Activated naive CD8-positive, alpha-beta T cell treated with anti-CD3 and anti-CD28 coated beads, Interleukin-2, amount 10 ng/mL, durations not matched to agents 7 days and 5 days (primary cell): ENCODE measurements around the gene THOC7. TPM values are rescaled to one million over a fixed set of nuclear protein-coding genes. Genes with fewer than 3 reads are reported as not detected.

Source experiments
- ATAC-seq: fragments of 150-1000 bp; cut with Tn5 transposase; one replicate; pipeline ENCODE4 v1.10.0; 2021; ENCODE audit warnings: low read depth, moderate library complexity
- POLR2A ChIA-PET: fragments of 350-600 bp; sonication (Branson Sonifier 250); formaldehyde crosslinking; loops from one replicate; lab custom pipeline; 2021; ENCODE audit warnings: antibody characterized with exemption; lab: Charles Lee
- DNase-seq: peaks from one replicate; pipeline ENCODE4 v3.0.0; 2021
- H3K27ac Mint-ChIP-seq: one replicate; pipeline ENCODE4 v1.8.0; 2022; ENCODE audit warnings: mild to moderate bottlenecking, mixed read lengths
- H3K27me3 Mint-ChIP-seq: one replicate; pipeline ENCODE4 v1.8.0; 2022; ENCODE audit warnings: mild to moderate bottlenecking, moderate library complexity, mixed read lengths
- H3K36me3 Mint-ChIP-seq: one replicate; pipeline ENCODE4 v1.8.0; 2021; ENCODE audit warnings: mild to moderate bottlenecking, mixed read lengths
- H3K4me1 Mint-ChIP-seq: one replicate; pipeline ENCODE4 v1.8.0; 2021; ENCODE audit warnings: mixed read lengths
- H3K4me3 Mint-ChIP-seq: one replicate; pipeline ENCODE4 v1.8.0; 2022; ENCODE audit warnings: mild to moderate bottlenecking, moderate library complexity, mixed read lengths
- H3K9me3 Mint-ChIP-seq: one replicate; pipeline ENCODE4 v1.8.0; 2021; ENCODE audit warnings: mixed read lengths
- total RNA-seq, 2 experiments: library from RNA; stranded (reverse); gene quantifications; one replicate each; pipeline ENCODE4 v1.2.3, GENCODE V29; 2021

The THOC7 gene
- total RNA-seq, 2 experiments from 2014 or later: 70.1 to 77.4 TPM

DNA sequence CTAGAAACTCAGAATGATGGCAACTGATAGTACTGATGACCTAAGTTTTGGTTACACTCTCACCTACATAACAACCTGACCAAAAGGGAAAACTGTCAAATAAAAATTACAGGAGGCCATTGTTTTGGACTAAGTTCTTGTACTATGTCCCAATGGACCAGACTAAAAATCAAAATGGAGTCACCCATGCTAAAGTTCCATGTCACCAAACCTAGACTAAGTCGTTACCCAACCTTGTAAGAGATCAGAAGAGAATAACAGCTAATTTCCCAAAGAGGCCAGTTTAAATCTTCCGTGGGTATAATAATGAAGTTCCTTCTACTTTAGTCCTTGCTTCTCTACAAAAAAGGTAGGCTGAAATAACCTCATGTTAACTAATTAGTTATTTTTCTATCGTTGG lies 12.3 kb downstream of the THOC7 start:
- peaks cover 14% of the 10 kb centered on the region for H3K36me3 Mint-ChIP-seq
- no peak overlapping the region for H3K4me3 Mint-ChIP-seq
- no peaks in the 10 kb centered on the region for H3K9me3 Mint-ChIP-seq
- peaks cover 8% of the 10 kb centered on the region for H3K4me1 Mint-ChIP-seq
- ATAC-seq (no peak), DNase-seq (no peak)
- H3K27ac Mint-ChIP-seq: no peak overlapping the region
- H3K27me3 Mint-ChIP-seq: no peaks in the 10 kb centered on the region
- POLR2A ChIA-PET: no interaction called here

GRCh38 chr3:63849175-63849574 lies 14.4 kb downstream of the THOC7 start:
- Mint-ChIP-seq H3K27me3 (no peaks in the 10 kb centered on the region), H3K9me3 (no peaks in the 10 kb centered on the region), H3K36me3 (peaks cover 15% of the 10 kb centered on the region), H3K27ac (no peak overlapping the region), H3K4me1 (peaks cover 2% of the 10 kb centered on the region), H3K4me3 (no peak overlapping the region)
- ATAC-seq (no peak), DNase-seq (no peak)
- POLR2A ChIA-PET: no interaction called here

GRCh38 chr3:63847718-63848450 lies 15.7 kb downstream of the THOC7 start:
- Mint-ChIP-seq H3K9me3 (no peaks in the 10 kb centered on the region), H3K4me1 (peaks cover 2% of the 10 kb centered on the region), H3K4me3 (no peak overlapping the region), H3K27ac (no peak overlapping the region), H3K27me3 (no peaks in the 10 kb centered on the region), H3K36me3 (peaks cover 22% of the 10 kb centered on the region)
- ATAC-seq (no peak), DNase-seq (no peak)
- POLR2A ChIA-PET: no interaction called here

DNA sequence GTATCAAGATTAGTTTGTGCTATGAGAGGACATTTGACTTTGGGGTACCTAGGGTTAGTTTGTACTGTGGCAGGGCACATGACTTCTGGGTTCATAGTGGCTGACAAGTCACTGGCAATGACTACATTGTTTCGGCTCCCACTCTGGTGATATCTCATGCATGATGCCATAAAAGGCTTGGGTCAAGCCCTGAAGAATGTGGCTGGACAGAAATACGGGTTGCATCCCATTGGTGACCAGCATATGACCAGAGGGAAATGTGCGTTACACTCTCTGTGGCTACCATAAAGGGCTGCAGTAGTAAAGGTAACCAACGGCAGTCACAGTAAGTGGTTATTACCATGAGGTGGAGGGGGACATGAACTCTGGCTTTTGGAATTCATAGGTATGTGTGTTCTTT lies 18.4 kb downstream of the THOC7 start:
- POLR2A ChIA-PET: no interaction called here
- ATAC-seq: no peak
- no peaks in the 10 kb centered on the region for H3K9me3 Mint-ChIP-seq
- H3K36me3 Mint-ChIP-seq: peaks cover 20% of the 10 kb centered on the region
- no peak overlapping the region for H3K27ac Mint-ChIP-seq
- H3K4me1 Mint-ChIP-seq: peaks cover 4% of the 10 kb centered on the region
- no peak for DNase-seq
- no peak overlapping the region for H3K4me3 Mint-ChIP-seq
- H3K27me3 Mint-ChIP-seq: no peaks in the 10 kb centered on the region

GRCh38 chr3:63842127-63842526 lies 21.5 kb downstream of the THOC7 start:
- DNase-seq: no peak
- Mint-ChIP-seq H3K27me3 (no peaks in the 10 kb centered on the region), H3K9me3 (no peaks in the 10 kb centered on the region), H3K4me1 (peaks cover 1% of the 10 kb centered on the region), H3K27ac (no peak overlapping the region), H3K4me3 (no peak overlapping the region), H3K36me3 (peaks cover 20% of the 10 kb centered on the region)
- no peak for ATAC-seq
- POLR2A ChIA-PET: interaction anchor here (0.6 kb wide), 1 partner anchor 17 kb away, joined by 3 read pairs; no protein-coding TSS in a partner anchor

DNA sequence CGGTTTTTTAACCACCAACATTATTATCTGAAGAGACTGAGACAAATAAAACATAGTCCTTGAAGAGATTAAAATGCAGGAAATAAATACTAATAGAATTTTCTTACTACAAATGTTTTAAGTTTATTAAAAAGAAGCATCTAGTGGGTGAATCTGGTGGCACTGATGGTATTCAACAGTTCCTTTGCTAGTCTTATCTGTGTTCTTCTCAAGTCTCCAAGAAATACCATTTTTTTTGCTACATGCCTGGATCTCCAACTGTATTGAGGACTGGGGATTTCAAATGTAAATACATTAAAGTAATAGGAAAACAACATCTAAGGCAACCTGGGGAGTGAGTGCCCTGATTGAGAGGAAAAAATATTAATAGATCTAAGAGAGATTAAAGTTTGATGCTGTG lies 21.9 kb downstream of the THOC7 start:
- Mint-ChIP-seq H3K36me3 (peaks cover 20% of the 10 kb centered on the region), H3K9me3 (no peaks in the 10 kb centered on the region), H3K27ac (no peak overlapping the region), H3K4me1 (peaks cover 1% of the 10 kb centered on the region), H3K27me3 (no peaks in the 10 kb centered on the region), H3K4me3 (no peak overlapping the region)
- ATAC-seq: no peak
- POLR2A ChIA-PET: no interaction called here
- no peak for DNase-seq

- ATAC-seq: no peak
- Mint-ChIP-seq H3K27ac (no peak overlapping the region), H3K27me3 (no peaks in the 10 kb centered on the region), H3K36me3 (peaks cover 10% of the 10 kb centered on the region), H3K9me3 (no peaks in the 10 kb centered on the region), H3K4me1 (no peaks in the 10 kb centered on the region), H3K4me3 (no peak overlapping the region)
- POLR2A ChIA-PET: interaction anchor here (0.7 kb wide), 1 partner anchor 29 kb away, joined by 5 read pairs; no protein-coding TSS in a partner anchor
- no peak for DNase-seq
These were observed 31.2 kb downstream of the THOC7 start for GRCh38 chr3:63832395-63832794.

- Mint-ChIP-seq H3K4me3 (no peak overlapping the region), H3K9me3 (no peaks in the 10 kb centered on the region), H3K27ac (no peak overlapping the region), H3K4me1 (no peaks in the 10 kb centered on the region), H3K36me3 (peaks cover 10% of the 10 kb centered on the region), H3K27me3 (no peaks in the 10 kb centered on the region)
- ATAC-seq (no peak), DNase-seq (no peak)
- POLR2A ChIA-PET: no interaction called here
These were observed 33.1 kb downstream of the THOC7 start for GRCh38 chr3:63830526-63830925.

DNA sequence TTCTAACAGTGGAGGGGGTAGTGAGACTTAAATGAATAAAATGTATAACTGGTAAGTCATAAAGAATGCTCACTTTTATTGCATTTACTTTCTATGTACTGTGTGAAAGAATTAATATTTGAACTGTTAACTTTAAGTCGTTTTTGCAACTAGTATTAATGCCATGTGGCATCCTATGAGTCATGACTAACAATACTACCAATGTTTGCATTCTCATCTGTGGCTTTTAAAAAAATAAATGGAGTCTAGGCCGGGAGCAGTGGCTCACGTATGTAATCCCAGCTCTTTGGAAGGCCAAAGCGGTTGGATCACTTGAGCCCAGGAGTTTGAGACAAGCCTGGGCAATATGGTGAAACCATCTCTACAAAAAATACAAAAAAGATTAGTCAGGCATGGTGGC lies 39.3 kb downstream of the THOC7 start:
- no peak overlapping the region for H3K4me3 Mint-ChIP-seq
- H3K27me3 Mint-ChIP-seq: no peaks in the 10 kb centered on the region
- peaks cover under 1% of the 10 kb centered on the region for H3K36me3 Mint-ChIP-seq
- POLR2A ChIA-PET: no interaction called here
- H3K4me1 Mint-ChIP-seq: no peaks in the 10 kb centered on the region
- ATAC-seq: no peak
- no peak for DNase-seq
- H3K27ac Mint-ChIP-seq: no peak overlapping the region
- H3K9me3 Mint-ChIP-seq: no peaks in the 10 kb centered on the region

GRCh38 chr3:63819151-63819398 lies 44.5 kb downstream of the THOC7 start, which contains the start of gene C3orf49:
Gene C3orf49, plus strand, starts transcription at chr3:63819299. Its CDS starts 173 bp downstream, at chr3:63819472.
- peaks cover 2% of the 10 kb centered on the region for H3K4me1 Mint-ChIP-seq
- no peaks in the 10 kb centered on the region for H3K27me3 Mint-ChIP-seq
- no peak for DNase-seq
- H3K9me3 Mint-ChIP-seq: no peaks in the 10 kb centered on the region
- POLR2A ChIA-PET: no interaction called here
- no peaks in the 10 kb centered on the region for H3K36me3 Mint-ChIP-seq
- no peak for ATAC-seq
- no peak within 1 kb of the TSS for H3K4me3 Mint-ChIP-seq
- no peak within 1 kb of the TSS for H3K27ac Mint-ChIP-seq

DNA sequence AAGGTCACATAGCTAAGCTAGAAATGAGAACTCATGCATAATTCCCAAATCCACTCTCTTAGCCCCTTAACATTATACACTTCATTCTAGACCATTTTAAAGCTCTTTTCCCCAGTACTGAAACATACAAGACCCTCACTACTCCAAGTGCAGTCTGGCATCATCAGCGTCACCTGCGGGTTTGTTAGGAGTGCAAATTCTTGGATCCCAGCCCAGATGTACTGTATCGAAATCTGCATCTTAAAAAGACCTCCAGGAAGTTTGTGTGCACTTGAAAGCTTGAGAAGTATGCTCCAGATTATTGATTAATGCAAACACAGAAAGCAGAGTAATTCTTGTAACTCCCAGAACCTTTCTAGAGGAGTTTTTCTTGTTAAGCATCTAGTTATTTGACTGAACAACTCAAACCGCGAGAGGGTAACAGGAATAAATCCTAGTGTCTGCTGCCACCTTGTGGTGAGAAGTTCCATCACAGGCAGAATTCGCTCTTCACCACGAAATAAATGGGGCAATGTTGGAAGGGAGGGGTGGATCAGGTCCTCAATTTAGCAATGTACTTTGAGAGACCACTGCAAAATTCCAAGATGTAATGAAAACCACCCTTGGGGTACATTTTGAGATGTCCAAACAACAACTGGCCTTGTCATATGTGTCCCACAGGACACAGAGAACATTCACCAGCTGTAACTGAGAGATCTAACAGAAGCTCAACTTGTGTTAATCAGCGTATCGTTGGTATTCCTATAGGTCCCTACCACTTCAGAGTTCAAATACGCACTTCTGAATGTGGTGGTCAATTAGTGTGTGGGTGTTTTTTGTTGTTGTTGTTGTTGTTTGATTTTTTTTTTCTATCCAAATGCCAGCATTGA lies 45.1 kb downstream of the THOC7 start:
- H3K27me3 Mint-ChIP-seq: no peaks in the 10 kb centered on the region
- POLR2A ChIA-PET: no interaction called here
- peak; percentile 40 for DNase-seq
- no peak overlapping the region for H3K4me3 Mint-ChIP-seq
- peaks cover 2% of the 10 kb centered on the region for H3K4me1 Mint-ChIP-seq
- H3K9me3 Mint-ChIP-seq: no peaks in the 10 kb centered on the region
- ATAC-seq: peak; percentile 39
- H3K27ac Mint-ChIP-seq: no peak overlapping the region
- no peaks in the 10 kb centered on the region for H3K36me3 Mint-ChIP-seq

- H3K4me3 Mint-ChIP-seq: no peak overlapping the region
- ATAC-seq (no peak), DNase-seq (no peak)
- H3K27me3 Mint-ChIP-seq: no peaks in the 10 kb centered on the region
- POLR2A ChIA-PET: no interaction called here
- no peaks in the 10 kb centered on the region for H3K36me3 Mint-ChIP-seq
- H3K4me1 Mint-ChIP-seq: peaks cover 2% of the 10 kb centered on the region
- H3K27ac Mint-ChIP-seq: no peak overlapping the region
- no peaks in the 10 kb centered on the region for H3K9me3 Mint-ChIP-seq
These were observed 46.4 kb downstream of the THOC7 start for GRCh38 chr3:63817225-63817624.

- no peak overlapping the region for H3K4me3 Mint-ChIP-seq
- peaks cover 1% of the 10 kb centered on the region for H3K27me3 Mint-ChIP-seq
- peaks cover 2% of the 10 kb centered on the region for H3K4me1 Mint-ChIP-seq
- DNase-seq (no peak), ATAC-seq (no peak)
- no peak overlapping the region for H3K27ac Mint-ChIP-seq
- POLR2A ChIA-PET: no interaction called here
- H3K9me3 Mint-ChIP-seq: no peaks in the 10 kb centered on the region
- H3K36me3 Mint-ChIP-seq: peaks cover 1% of the 10 kb centered on the region
These were observed 49.4 kb downstream of the THOC7 start for GRCh38 chr3:63814237-63814636.

DNA sequence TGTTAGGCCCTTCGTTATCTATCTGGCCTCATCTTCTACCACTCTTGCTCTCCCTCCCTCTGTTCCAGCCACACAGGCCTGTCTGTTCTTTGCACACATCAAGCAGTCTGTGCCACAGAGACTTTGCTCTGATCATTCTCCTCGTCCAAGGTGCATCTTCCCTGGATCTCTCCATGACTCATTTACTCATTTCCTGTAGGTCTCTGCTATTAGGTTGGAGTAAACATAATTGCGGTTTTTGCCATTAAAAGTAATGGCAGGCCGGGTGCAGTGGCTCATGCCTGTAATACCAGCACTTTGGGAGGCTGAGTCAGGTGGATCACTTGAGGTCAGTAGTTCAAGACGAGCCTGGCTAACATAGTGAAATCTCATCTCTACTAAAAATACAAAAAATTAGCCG lies 54.0 kb downstream of the THOC7 start:
- DNase-seq (no peak), ATAC-seq (no peak)
- no peaks in the 10 kb centered on the region for H3K4me1 Mint-ChIP-seq
- peaks cover 1% of the 10 kb centered on the region for H3K27me3 Mint-ChIP-seq
- H3K27ac Mint-ChIP-seq: no peak overlapping the region
- no peaks in the 10 kb centered on the region for H3K9me3 Mint-ChIP-seq
- H3K36me3 Mint-ChIP-seq: peaks cover 1% of the 10 kb centered on the region
- POLR2A ChIA-PET: no interaction called here
- H3K4me3 Mint-ChIP-seq: no peak overlapping the region
